Stimulated activated CD8-positive, alpha-beta memory T cell treated with anti-CD3 and anti-CD28 coated beads, Interleukin-12 subunit alpha, Interleukin-12 subunit beta, amount 100 ng/mL, for 4 hours (primary cell): ENCODE measurements around the gene C9.
"Not testable (repeated sequence)": the region's sequence is repeated elsewhere in the genome, so short reads cannot be mapped to it uniquely, and the experiment has no call there.

Source experiments
- DNase-seq: peaks from one replicate; pipeline ENCODE4 v3.0.0-alpha.2; 2020; ENCODE audit warnings: low read depth

C9 gene

DNA sequence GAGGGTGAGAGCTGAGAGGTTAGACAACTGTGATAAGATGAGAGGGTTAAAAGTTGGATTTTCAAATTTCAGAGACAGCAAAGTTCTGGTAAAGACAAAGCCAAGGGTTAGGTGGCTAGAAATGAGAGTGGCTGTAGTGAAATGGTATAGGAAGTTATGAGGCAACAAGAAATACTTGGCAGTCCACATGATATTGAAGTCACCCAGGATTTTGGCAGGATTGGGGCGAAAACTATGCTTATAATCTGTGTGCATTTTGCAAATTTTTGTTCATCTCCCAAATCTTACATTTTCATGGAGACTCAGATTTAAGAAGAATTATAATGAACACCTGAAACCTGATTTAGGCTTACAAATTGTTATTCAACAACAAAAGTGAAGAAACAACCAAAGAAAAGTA is 35.6 kb downstream of the C9 start:
- no peak for DNase-seq

DNA sequence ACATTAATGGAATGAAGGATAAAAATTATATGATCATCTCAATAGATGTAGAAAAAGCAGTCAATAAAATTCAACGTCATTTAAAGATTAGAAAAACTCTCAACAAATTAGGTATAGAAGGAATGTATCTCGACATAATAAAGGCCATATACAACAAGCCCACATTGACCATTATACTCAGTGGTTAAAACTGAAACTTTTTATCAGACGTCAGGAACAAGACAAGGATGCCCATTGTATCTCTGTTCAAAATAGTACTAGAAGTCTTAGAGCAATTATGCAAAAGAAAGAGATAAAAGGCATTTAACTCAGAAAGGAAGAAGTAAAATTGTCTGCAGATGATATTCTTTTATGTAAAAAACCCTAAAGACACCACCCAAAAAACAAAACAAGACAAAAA is 40.8 kb downstream of the C9 start:
- DNase-seq: no peak

DNA sequence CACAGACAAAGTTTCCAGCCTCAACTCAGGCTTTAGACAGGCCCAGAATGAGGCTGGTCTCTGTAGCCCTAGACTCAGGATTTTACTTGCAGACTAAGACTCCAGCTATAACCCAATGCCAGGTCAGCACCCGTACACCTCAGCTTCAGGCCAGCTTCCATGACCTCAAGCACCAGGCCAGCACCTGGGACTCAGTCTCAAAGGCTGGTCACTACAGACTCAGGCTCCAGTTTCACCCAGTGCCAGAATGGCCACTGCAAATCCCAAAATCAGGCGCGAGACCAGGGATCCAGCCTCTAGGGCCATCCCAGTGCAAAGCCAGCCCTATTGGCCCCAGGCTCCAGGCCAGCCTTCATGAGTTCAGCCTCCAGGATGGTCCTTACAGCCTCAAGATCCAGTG is 44.9 kb downstream of the C9 start:
- no peak for DNase-seq

DNA sequence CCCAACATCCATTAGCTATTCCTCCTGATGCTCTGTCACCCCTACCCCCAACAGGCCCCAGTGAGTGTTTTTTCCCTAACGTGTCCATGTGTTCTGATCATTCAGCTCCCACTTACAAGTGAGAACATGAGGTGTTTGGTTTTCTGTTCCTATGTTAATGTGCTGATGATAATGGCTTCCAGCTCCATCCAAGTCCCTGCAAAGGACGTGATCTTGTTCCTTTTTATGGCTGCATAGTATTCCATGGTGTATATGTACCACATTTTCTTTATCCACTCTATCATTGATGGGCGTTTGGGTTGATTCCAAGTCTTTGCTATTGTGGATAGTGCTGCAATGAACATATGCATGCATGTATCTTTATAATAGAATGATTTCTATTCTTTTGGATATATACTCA is 47.8 kb downstream of the C9 start:
- not testable (repeated sequence) for DNase-seq

DNA sequence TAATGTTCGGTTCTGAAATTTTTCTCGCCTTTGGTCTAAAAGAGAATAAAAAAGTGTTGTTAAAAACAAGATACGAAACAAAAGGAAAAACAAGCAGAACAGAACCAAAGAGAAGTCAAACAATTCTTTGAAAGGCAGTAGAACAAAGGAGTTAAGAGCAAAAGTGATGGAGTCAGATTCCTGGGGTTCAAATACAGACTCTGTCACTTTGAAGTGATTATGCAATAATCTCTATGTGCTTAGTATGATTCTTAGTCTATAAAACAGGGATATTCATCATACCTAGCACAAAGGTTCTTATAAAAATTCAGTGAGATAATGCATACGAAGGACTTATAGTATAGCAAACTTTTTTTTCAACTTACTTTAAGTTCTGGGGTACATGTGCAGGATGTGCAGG is 48.3 kb downstream of the C9 start:
- no peak for DNase-seq

DNA sequence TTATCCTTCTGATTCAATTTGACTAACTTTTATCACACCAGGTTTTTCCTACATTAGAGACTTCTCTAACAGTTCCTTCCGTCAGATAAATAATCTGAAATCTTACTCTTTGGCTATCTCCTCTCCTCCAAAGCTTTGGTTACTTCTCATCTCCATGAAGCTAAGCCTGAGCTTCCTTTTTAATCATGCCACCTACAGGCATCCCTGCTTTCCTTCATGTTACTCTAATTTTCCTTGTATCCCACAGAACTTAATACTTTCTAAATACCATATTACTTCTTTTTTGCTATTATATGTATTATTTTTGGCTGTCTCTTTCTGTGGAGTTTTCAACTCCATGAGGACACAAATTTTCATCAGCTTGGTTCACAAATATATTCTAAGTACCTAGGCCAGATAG is 49.7 kb downstream of the C9 start:
- no peak for DNase-seq

DNA sequence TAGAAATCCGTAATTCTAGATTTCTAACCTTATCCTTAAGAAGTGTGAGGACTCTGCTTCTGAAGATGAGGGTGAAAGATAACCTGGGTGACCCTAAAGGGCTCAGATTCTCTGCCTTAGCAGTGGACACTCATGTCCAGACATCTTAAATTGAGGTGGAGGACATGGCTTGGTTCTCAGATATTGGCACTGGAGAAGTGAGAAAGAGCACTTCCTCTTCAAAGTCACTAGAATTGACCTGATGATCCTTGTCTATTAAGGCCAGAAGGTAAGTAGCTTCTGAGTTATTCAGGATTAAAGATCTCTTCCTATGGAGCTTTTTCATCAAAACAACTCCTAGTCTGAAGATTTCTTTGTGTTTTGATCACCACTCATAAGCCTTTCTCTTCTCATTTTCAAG is 54.8 kb downstream of the C9 start:
- DNase-seq: no peak

DNA sequence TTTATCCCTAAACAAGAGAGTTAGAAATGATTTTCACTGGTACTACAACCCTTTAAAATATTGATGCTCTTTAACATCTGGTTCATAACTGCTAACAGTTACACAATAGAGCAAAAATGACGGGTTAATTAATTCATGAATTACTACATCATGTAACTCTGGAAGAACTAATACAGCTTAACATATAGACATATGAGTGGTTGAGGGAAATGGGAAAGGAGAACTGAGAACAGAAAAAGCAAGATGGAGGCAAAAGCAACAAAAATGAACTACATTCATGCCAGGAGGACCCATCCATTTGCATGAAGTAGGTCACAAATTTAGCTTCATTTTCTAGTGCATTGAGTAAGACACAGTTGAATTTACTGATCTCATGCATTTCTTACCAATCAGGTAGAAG is 61.8 kb downstream of the C9 start:
- DNase-seq: no peak

DNA sequence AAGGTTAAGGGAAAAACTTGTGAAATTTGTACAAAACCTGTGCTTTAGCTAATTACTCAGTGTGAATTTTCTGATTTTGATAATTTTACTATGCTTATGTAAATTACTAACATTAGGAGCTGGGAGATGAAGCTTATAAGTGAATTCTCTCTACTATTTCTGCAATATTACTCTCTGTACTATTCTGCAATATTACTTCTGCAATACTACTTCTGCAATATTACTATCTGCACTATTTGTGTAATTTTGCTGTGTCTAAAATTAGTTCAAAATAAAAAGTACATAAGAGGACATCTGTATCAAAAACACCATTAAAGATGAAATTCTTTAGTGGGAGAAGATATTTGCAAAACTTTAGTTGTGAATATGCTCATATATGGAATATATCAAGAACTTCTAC is 62.9 kb downstream of the C9 start:
- no peak for DNase-seq

DNA sequence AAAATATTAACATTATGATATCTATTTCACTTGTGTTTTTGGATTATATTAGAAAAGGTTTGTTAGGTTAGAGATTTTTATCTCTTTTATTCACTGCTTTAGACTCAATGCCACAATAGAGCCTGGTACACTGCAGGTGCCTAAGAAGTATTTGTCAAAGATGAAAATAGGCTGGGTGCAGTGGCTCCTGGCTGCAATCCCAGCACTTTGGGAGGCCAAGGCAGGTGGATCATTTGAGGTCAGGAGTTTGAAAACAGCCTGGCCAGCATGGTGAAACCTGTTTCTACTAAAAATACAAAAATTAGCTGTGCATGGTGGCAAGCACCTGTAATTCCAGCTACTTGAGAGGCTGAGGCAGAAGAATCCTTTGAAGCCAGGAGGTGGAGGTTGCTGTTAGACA is 64.3 kb downstream of the C9 start:
- no peak for DNase-seq

DNA sequence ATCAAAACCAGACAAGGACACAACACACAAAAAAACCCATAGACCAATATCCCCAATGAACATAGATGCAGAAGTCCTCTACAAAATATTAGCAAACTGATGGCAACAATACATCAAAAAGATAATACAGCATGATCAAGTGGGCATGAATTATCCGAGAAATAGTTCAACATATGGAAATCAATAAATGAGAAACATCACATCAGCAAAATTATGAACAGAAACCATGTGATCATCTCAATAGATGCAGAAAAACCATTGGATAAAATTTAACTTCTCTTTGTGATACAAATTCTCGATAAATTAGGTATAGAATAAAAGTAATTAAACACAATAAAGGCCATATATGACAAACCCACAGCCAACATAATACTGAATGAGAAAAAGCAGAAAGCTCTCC is 69.6 kb downstream of the C9 start:
- no peak for DNase-seq

DNA sequence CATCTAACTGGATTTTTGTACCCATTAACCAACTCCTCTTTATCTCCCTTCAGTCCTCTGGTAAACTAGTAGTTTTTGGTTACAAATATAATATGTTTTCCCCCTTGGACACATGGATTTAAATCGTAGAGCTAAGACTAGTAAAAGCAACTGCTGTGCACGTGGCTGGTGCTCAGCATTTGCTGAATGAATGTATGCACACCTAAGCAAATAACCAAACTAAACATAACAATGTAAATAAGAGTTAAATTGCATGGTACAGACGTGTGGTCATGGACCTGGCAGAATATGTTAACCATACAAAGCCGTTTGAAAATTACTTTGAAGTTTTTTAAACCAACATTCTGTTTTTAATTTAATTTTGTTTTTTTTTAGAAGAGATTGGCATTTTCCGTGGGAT is 79.7 kb downstream of the C9 start:
- no peak for DNase-seq

DNA sequence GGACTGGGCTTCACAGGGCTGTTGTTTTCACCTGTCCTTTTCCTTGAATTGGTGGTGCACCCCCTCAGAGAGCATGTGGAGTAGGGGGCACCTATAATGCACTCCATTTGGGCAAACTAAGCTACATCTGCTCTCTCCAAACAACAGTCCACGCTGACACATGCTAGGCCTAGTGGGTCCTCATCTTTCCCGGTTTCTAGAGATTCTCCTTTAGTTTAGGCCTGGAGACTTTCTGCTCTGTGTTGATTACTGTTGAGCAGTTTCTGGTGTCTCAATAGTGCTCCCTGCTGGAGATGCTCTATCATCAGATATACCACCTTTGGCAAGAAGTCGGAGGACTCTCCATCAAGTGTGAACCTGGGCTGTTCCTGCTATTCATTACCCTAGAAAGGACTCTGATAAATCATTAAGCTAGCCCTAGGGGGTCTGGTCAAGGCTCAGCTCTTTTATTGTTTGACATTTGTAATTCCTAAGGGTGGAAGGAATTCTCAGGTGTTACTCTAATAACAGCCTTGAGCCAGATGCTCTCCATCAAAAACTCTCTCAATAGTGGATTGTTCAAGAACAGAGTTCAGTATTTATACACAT is 81.0 kb downstream of the C9 start:
- DNase-seq: no peak

DNA sequence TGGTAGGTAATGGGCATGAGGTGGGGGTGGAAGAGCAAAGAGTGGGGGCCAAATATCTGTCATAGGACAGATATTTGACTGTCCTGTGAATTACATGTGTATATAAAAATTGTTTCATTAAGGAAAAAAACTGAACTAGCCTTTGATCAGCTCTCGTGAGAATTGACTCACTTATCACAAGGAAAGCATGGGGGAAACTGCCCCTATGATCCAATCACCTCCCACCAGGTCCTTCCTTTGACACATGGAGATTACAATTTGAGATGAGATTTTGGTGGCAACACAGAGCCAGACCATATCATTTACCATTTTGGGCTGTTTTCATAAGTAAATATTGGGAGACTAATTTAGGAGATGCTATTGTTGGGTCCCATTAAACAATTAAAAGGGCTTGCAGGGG is 81.7 kb downstream of the C9 start:
- DNase-seq: no peak

DNA sequence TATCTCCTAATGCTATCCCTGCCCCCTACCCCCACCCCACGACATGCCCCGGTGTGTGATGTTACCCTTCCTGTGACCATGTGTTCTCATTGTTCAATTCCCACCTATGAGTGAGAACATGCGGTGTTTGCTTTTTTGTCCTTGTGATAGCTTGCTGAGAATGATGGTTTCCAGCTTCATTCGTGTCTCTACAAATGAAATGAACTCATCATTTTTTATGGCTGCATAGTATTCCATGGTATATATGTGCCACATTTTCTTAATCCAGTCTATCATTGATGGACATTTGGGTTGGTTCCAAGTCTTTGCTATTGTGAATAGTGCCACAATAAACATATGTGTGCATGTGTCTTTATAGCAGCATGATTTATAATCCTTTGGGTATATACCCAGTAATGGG is 88.4 kb downstream of the C9 start:
- not testable (repeated sequence) for DNase-seq

DNA sequence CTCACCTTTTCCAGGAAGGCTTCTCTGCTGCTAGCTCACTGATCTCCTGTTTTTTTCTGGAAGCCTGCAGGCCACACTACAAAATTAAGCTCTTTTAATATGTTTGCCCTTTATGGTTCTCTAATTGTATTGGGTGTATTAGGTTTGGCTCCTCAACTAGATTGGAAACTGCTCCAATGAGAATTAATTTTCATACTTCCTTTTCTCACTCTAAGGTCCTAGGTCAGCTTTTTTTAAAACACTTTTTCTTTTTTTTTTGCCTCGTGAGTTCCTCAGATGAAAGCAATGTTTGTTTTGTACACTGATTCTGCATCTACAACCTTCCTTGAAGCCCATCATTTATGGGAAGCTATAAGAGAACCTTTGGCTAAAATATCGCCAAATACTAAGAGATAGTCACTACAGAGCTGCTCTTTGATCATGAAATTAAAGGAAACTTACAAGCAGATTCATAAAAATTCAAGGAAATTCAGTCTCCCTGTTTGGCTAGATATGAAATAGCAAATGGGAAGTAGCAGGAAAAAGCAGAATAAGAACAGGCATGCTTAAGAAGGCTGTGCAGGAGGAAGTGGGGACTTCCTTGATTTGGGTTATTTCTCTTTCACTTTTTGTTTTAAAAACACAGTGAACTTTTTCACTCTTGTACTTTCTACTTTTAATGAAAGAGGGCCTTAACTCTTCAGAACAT is 89.8 kb downstream of the C9 start:
- DNase-seq: no peak

DNA sequence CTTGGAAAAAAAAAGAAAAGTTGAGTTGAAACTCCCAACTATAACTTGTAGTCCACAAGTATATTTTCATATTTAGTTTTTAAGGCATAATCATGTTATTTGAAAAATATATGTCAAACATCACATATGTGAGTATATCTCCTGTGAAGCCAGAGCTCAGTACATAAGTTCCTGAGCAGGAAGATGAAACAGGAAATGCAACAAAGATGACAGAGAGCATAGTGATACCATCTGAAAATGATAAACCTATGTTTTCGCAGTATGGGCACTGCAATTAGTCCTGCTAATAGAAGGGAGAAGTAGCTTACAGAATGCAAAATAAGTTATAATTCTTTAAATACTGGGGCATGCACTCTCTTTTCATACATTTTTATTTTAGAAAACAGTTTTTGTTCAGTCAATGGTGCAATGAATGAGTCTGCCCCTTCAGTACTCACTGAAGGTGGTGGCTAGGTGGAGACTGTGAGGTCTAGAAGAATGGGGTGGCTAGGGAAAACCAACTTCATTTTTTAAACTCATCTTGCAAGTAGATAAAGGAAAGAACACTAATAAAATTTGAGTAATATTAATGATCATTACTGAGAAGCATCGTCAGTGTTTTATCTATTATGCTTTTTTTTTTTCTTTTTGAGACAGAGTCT is 90.9 kb downstream of the C9 start:
- DNase-seq: no peak

DNA sequence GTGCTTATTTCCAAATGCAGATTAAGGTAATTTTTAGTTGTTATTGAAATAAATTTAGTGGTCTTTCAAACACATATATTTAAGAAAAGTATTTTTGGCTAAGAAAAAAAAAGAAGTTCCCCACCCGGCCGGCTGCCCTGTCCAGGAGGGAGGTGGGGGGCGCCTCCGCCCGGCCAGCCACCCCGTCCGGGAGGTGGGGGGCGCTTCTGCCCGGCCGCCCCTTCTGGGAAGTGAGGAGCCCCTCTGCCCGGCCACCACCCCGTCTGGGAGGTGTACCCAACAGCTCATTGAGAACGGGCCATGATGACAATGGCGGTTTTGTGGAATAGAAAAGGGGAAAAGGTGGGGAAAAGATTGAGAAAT is 91.4 kb downstream of the C9 start:
- DNase-seq: not testable (repeated sequence)

DNA sequence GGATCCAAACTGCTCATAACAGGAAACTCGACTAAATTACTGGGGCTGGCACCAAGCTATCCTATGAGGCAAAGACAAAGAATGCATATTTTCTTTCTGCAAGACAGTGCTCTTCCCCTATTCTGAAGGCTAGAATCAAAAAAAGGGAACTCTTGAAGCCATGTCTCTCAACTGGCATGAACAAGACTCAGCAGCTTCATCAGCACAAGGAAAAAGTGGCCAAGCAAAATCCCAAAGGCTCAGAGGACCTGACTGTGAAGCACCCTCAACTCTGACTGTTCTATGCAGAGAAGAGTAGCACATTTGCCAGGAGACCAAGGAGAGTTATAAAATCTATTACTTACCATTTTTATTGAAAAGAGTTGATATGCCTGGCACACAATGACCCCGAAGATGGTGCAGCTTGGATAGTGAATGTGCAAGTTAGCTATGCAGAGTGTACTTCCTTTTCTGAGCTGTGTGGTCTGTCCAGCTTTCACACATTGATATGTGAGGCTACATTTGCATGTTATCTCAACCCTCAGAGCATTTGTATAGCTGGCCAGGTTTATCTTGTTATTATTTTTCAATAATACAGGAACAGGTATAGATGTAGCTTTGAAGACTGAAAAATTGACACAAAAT is 94.0 kb downstream of the C9 start:
- DNase-seq: no peak

DNA sequence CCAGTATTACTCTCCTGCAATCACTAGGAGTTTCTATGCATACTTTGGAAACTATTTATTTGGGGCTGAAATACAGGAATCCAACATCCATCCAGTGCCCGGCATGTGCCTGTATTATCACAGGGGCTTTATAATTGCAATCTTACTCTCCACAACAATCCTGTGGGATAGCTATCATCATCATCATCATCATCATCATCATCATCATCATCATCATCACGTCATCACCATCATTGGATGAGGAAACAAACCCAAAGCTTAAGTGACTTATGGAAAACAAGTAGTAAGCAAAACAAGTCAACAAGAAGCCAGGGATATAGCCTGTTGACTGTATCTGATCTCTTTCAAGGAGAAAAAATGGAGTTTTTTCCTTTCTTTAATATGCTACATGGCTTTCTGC is 97.1 kb downstream of the C9 start:
- DNase-seq: no peak

DNA sequence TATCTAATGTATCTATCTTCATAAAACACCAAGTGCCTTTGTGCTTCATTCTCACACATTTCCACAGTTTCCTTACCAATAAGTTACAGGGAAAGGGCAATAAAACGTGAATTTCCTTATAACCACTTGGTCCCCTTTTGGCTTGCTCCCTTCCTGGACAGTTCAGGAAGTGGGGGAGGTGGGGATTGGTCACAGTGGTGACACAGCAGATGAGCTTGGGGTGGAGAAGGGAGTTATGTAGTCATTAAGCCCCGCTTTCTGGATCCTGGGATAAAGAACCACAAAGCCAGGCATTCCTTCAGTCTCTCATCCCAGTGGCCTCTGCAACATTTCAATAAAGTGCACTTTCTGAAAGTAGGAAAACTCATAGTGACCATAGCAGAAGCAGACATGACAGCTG is 97.9 kb downstream of the C9 start:
- DNase-seq: no peak

DNA sequence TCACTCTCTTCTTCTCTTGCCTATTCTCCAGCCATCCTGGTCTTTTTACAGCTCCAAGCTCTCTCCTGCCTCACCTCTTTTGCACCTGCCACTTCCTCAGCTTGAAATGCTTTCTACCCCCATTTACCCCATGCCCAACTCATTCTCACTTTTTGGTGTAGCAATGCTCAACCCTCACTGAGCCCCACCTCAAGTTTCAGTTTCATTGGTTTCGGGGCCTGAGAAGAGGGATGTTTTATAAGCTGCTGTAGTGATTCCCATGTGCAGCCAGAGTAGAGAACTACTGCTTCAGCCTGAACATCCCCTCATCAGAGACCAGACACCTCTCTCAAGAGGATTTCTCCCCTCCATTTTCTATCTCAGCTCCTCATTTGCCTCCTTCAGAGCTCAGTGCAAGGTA is 99.8 kb downstream of the C9 start:
- no peak for DNase-seq

DNA sequence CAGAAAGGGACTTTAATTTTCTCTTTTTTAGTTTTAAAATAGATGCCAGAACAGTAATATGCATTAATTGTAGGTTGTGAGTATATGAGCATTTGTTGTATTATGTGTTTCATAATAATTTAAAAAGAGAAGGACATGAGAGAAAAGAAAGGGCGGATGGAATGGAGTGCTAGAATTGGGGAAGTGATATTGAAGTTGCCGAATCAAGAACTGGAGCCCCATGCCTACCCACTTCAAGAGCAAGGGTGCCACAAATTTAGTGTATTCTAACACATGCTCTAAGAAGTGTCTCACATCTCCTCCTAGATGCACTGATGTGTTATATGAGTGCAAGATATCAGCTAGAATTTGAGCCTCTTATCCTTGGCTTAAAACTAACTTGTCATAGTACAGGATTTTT is 101.3 kb downstream of the C9 start:
- DNase-seq: no peak

DNA sequence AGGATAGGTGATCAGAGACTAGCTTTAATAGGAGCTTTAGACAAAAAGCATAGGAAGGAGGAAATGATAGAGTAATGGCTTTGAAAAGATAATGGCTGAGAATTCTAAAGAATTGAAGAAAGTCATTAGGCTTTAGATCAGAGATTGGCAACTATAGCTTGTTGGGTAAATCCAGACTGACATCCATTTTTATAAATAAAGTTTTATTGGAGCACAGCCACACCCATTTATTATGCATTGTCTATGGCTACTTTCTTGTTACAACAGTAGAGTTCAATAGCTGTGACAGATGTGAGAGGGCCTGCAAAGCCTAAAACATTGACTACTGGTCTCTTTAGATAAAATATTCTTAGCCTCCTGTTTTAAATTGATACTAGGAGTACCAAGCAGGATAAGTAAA is 104.2 kb downstream of the C9 start:
- no peak for DNase-seq
